GM19324 (cell line): ENCODE measurements around the gene TMEM39A.

Experiments used
- ATAC-seq: cut with Tn5 transposase; IDR thresholded peaks from one replicate; pipeline ENCODE4 v1.9.1; 2021; ENCODE audit warnings: mild to moderate bottlenecking, moderate library complexity; ENCODE audit not compliant: unreplicated experiment, low FRiP score

The TMEM39A gene

DNA sequence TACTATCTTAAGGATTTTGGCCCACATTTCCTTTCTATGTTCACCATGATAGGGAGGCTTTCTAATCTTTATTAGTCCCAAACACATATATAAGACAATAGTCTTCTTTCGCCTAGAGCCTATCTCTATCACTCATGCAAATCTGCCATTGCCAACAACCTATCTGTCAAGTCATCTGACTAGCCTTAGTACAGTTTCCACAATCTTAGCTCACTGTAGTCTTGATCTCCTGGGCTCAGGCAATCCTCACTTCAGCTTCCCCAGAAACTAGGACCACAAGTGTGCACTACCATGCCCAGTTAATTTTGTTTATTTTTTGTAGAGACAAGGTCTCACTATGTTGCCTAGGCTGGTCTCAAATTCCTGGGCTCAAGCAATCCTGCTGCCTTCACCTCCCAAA is 6.9 kb downstream of the TMEM39A start:
- no peak for ATAC-seq

DNA sequence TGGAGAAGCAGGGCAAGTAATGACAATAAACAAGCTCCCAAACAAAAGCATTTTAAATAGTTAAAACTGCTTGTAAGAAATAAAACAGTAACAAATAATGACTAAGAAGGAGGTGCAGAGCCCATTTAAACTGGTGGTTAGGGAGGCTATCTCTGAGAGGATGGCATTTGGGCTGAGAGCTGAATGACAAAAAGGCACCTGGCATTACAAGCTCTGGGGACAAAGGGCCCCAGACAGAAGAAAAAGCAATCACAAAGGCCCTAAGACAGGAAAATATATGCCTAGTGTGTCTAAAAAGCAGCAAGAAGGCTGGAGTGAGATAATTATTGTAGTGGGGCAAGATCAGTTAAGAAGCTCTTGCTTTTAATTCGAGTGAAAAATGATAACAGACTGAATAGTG is 9.6 kb downstream of the TMEM39A start:
- no peak for ATAC-seq

DNA sequence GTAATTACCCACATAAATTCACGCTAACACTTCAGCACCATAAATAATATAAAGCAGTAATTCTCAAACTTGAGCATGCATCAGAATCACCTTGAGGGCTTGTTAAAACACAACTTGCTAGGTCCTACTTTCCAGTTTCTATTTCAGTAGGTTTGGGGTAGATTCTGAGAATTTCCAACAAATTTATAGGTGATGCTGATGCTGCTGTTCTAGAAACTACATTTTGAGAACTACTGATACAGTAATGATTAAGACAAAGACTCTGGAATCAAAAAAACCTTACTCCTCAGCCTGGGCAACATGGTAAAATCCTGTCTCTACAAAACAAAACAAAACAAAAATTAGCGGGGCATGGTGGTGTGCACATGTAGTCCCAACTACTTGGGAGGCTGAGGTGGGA is 18.8 kb downstream of the TMEM39A start:
- ATAC-seq: no peak

DNA sequence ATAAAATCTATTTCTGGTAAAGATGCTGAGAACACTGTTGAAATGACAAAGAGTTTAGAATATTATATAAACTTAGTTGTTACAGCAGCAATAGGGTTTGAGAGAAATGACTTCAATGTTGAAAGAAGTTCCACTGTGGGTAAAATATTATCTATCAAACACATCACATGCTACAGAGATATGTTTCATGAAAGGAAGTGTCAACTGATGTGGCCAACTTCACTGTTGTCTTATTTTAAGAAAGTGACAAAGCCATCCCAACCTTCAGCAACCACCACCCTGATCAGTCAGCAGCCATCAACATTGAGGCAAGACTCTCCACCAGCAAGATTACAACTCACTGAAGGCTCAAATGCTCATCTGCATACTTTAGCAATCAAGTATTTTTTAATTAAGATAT is 20.2 kb downstream of the TMEM39A start:
- ATAC-seq: no peak

GRCh38 chr3:119437691-119438258 is 25.6 kb downstream of the TMEM39A start:
- ATAC-seq: no peak

DNA sequence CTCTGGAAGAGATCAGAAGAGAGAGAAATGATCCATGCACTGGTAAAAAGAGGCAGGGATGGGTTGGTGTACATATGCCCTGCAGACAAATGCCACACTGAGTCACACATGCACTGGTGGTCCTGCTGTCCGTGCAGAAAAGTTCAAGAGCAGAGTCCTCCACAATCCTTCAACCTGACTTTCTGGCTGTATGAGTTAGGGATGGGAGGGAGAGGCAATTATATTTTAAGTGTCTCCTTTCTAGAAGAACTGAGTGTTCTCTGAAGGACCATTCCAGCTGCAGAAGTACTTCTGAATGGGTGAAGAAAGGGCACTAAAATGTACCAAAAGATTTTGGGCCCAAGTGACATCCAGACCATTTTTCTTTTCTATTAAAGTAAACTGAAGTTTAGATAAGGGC is 26.4 kb downstream of the TMEM39A start:
- no peak for ATAC-seq

- ATAC-seq: no peak
Measured at GRCh38 chr3:119434703-119435102, 28.7 kb downstream of the TMEM39A start.

DNA sequence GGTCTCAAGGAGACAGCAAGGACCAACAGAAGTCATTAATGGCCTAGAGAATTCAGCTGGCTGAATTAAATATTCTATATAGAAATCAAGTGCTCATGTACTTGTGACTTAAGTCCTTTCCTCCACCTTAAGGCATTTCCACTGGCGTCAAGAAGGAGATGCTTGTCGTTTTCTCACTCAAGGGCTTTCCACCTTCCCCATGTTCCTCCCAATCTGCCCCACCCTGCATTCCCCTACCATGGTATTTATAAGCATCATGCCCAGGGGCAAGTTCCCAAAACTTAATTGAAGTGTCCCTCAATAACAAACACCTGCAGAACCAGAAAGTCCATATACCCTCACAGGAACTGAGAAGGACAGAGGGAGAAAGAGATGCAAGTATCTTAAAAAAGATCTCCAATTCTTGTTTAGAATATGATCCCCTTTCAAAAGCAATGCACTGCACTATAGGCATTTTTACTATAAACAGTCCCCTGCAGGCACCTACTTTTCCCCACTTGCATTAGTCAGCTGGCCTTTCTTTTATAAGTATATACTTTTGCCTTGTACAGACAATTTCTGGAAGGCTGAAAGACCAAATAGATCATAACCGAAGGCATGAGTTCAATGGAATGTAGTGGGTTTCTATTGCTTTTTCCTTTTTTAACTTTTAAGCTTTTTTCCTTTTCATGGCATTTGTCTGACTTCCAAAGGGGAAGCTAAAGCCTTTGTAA is 29.6 kb downstream of the TMEM39A start:
- no peak for ATAC-seq

DNA sequence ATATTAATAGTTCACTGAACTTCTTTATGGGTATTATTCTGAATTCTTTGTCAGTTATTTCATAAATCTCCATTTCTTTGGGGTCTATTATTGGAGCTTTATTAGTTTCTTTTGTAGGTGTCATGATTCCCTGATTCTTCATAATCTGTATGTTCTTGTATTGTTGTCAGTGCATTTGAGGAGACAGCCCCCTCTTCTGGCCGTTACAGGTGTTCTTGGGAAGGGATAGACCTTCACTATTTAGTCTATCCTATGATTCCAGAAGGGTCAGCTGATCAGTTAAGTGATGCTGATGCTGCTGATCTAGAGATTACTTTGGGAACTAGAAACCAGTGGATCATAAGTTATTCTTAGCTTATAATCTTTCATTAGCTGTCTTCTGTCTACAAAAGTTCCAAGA is 34.9 kb downstream of the TMEM39A start:
- ATAC-seq: no peak

- no peak for ATAC-seq
Measured at GRCh38 chr3:119427669-119428068, 35.7 kb downstream of the TMEM39A start.

DNA sequence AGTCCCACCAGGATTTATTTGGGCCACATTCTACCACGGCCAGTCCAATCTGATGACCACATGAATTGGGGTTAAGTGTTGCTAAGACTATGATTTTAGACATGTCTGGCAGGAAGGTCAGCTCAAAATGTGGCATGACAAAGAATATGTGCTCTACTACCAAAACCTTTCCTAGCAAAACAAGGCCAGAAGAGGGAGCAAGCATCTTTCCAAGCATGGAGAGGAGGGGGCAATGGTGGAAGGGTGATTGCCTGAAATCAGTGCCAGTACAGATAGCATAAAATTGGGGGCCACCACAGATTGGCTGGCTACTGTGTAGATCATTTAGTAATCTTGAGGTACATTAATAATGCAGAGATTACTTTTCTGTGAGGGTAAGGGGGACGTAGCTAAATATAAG is 43.2 kb downstream of the TMEM39A start:
- no peak for ATAC-seq

DNA sequence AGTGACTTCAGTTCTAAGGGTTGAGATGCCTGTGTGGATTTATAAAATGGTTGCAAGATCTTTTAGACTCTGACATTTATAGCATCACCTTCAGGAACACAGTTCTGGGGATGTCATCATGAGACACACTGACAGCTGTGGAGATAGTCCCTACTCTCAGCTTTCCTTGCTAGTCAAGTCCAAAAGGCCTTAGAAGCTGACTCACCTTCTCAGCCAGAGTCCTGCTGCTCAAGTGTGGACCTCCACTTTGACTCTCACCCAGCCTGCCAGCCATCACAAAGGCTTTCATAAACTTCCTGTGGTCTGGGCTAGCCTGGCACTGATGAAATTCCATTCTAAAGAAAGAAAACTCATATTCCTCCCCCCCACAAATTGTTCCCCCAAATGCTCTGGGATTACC is 44.8 kb downstream of the TMEM39A start:
- no peak for ATAC-seq

GRCh38 chr3:119417771-119418512 is 45.5 kb downstream of the TMEM39A start:
- ATAC-seq: no peak

GRCh38 chr3:119416873-119417272 is 46.5 kb downstream of the TMEM39A start:
- no peak for ATAC-seq

- ATAC-seq: no peak
Measured at GRCh38 chr3:119413603-119414280, 49.7 kb downstream of the TMEM39A start.

DNA sequence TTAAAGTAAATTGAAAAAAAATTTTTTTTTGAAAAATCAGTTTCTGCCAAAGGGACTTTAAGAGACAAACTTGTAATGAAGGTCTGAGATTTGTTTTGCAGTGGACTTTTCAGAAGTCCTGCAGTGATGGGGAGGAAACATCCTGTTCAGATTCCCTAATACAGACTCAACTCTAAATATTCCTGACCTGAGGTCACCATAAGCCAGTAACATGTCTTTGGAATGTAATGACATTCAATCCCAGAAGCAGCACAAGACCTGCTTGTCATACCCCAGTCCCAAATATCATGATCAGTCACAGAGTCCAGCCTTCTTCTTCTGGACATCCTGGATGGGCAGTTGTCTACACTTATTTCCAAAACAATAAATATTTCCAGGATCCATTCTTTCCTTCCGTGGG is 53.6 kb downstream of the TMEM39A start:
- ATAC-seq: no peak

GRCh38 chr3:119408243-119408950 is 55.0 kb downstream of the TMEM39A start:
- ATAC-seq: no peak

DNA sequence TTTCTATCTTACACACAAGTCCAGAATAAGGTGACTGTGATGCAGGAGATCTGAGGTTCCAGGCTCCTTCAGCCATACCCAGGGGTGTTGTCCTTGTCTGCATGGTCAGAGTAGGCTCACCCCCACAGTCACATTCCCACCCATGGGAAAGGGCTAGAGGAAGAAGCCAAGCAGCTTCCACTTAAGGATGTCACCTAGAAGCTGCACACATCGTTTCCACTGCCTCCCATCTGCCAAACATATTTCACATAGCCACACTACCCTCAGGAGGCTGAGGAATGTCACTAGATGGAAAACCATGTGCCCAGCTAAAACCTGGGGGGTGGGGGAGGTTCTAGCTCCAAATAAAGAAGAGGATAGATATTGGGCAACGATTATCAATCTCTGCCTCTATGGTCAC is 58.1 kb downstream of the TMEM39A start:
- no peak for ATAC-seq

DNA sequence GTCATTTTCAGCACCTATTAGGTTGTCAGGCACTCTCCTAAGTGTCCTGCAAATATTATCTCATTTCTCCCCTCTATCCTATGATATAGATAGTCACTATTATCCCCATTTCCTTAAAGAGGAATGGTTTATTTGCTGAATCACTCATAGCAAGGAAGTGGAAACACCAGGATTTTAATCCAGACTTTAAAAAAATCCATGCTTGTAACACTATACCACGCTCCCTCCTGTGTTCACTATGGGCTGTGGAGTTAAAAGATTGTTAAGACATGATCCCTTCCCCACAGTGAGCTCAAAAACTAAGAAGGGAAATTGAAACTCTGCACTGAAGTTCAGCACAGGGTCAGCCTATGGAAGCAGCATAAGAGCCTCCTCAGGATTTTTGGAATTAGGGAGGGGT is 60.2 kb downstream of the TMEM39A start:
- no peak for ATAC-seq

DNA sequence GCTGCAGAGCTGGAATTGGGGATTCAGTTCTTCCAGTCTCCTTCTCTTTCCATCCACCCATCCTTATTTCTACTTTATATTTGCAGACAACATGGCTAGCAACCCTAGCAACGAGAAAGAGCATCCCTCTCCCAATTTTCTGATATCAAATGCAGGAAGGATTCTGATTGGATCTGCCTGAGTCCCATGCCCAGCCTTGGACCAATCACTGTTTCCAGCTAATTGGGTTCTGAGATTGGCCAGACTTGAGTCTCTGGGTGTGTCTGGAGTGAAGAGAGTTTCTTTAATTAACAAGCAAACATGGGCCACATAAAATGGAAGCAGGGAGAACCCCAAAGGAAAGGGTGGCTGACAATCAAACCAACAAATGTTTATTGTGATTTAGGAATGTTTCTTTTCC is 60.6 kb downstream of the TMEM39A start:
- ATAC-seq: no peak
